ENCODE measurements around the gene PRKG1. TPM values are rescaled to one million over a fixed set of nuclear protein-coding genes. Genes with fewer than 3 reads are reported as not detected.

Gene PRKG1
- polyA plus RNA-seq, 1 donor (not counting 4 experiments of a cell fraction or from before 2014, with no cell fraction given) = 0.24 TPM

- Histone ChIP-seq H3K27ac (ENCODE audit: control insufficient read depth, insufficient read depth, low read length) (no peak overlapping the region), H3K36me3 (ENCODE audit: control insufficient read depth in 2 of 2, extremely low read depth in 1 of 2, insufficient read depth in 2 of 2, low read length in 2 of 2) (no peaks in the 10 kb centered on the region), H2AFZ (ENCODE audit: control insufficient read depth, low read length) (no peak overlapping the region), H3K79me2 (ENCODE audit: control insufficient read depth, insufficient read depth, low read length) (no peaks in the 10 kb centered on the region), H4K20me1 (ENCODE audit: control insufficient read depth, extremely low read depth, insufficient read depth, low read length) (no peaks in the 10 kb centered on the region), H3K4me2 (ENCODE audit: control insufficient read depth, extremely low read depth, insufficient read depth, low read depth, low read length) (no peak overlapping the region), H3K4me3 (ENCODE audit: control insufficient read depth in 2 of 3, extremely low read depth in 1 of 3, insufficient read depth in 2 of 3, low read depth in 1 of 3, low read length in 3 of 3) (no peak overlapping the region), H3K27me3 (ENCODE audit: control insufficient read depth, extremely low read depth, insufficient read depth, low read length) (no peaks in the 10 kb centered on the region), H3K9me1 (ENCODE audit: control insufficient read depth, extremely low read depth, insufficient read depth, low read length) (no peaks in the 10 kb centered on the region), H3K9ac (ENCODE audit: control insufficient read depth, extremely low read depth, insufficient read depth, low read length) (no peak overlapping the region), H3K9me3 (ENCODE audit: control insufficient read depth, low read depth, low read length) (no peaks in the 10 kb centered on the region), H3K4me1 (ENCODE audit: control insufficient read depth, extremely low read depth, insufficient read depth, low read length) (no peaks in the 10 kb centered on the region)
- FAIRE-seq (no peak), DNase-seq (ENCODE audit: low read depth, low spot score) (no peak)
- dilution Hi-C loops (cut with MboI; ENCODE audit: extremely low pct_ligation_motif_present, low sequenced_read_pairs) = no loop called here
- no peak for TF ChIP-seq EZH2 (IDR thresholded peaks at IDR 0.05; ENCODE audit: low read length)
- TF ChIP-seq, protein P1, sequence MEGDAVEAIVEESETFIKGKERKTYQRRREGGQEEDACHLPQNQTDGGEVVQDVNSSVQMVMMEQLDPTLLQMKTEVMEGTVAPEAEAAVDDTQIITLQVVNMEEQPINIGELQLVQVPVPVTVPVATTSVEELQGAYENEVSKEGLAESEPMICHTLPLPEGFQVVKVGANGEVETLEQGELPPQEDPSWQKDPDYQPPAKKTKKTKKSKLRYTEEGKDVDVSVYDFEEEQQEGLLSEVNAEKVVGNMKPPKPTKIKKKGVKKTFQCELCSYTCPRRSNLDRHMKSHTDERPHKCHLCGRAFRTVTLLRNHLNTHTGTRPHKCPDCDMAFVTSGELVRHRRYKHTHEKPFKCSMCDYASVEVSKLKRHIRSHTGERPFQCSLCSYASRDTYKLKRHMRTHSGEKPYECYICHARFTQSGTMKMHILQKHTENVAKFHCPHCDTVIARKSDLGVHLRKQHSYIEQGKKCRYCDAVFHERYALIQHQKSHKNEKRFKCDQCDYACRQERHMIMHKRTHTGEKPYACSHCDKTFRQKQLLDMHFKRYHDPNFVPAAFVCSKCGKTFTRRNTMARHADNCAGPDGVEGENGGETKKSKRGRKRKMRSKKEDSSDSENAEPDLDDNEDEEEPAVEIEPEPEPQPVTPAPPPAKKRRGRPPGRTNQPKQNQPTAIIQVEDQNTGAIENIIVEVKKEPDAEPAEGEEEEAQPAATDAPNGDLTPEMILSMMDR (optimal IDR thresholded peaks at IDR 0.05 in 1 of 3, IDR thresholded peaks at IDR 0.05 in 1 of 3, conservative IDR thresholded peaks at IDR 0.05 in 1 of 3; ENCODE audit: extremely low read depth in 1 of 3, insufficient read depth in 2 of 3, low read length in 3 of 3) = no peak
Measured at GRCh38 chr10:51961401-51961800, 887.1 kb downstream of the PRKG1 start.

DNA sequence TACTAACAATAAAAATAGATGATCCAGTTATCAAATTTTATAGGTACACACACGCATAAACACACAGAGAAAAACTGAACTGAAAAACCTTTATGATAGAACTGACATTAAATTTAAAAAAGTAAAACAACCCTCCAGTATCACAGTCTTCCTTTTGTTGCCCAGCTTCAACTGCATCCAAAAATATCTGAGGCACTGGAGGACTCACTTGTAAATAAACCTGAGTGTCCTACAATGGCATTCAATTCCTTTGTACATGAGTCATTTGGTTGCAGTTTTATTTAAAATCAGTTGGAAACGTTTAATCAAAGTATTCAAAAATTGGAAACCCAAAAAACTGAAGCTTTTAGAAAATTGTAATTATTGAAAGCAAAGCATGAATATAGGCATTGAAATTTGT is 890.3 kb downstream of the PRKG1 start:
- H3K9ac ChIP-seq (ENCODE audit: control insufficient read depth, extremely low read depth, insufficient read depth, low read length) = no peak overlapping the region
- no peak overlapping the region for H3K4me3 ChIP-seq (ENCODE audit: control insufficient read depth in 2 of 3, extremely low read depth in 1 of 3, insufficient read depth in 2 of 3, low read depth in 1 of 3, low read length in 3 of 3)
- no peak overlapping the region for H3K27ac ChIP-seq (ENCODE audit: control insufficient read depth, insufficient read depth, low read length)
- H4K20me1 ChIP-seq (ENCODE audit: control insufficient read depth, extremely low read depth, insufficient read depth, low read length) = no peaks in the 10 kb centered on the region
- no peaks in the 10 kb centered on the region for H3K9me1 ChIP-seq (ENCODE audit: control insufficient read depth, extremely low read depth, insufficient read depth, low read length)
- no peaks in the 10 kb centered on the region for H3K9me3 ChIP-seq (ENCODE audit: control insufficient read depth, low read depth, low read length)
- H2AFZ ChIP-seq (ENCODE audit: control insufficient read depth, low read length) = no peak overlapping the region
- no peaks in the 10 kb centered on the region for H3K4me1 ChIP-seq (ENCODE audit: control insufficient read depth, extremely low read depth, insufficient read depth, low read length)
- DNase-seq (ENCODE audit: low read depth, low spot score) (no peak), FAIRE-seq (no peak)
- no peaks in the 10 kb centered on the region for H3K27me3 ChIP-seq (ENCODE audit: control insufficient read depth, extremely low read depth, insufficient read depth, low read length)
- no peaks in the 10 kb centered on the region for H3K36me3 ChIP-seq (ENCODE audit: control insufficient read depth in 2 of 2, extremely low read depth in 1 of 2, insufficient read depth in 2 of 2, low read length in 2 of 2)
- TF ChIP-seq, protein P1 (optimal IDR thresholded peaks at IDR 0.05 in 1 of 3, IDR thresholded peaks at IDR 0.05 in 1 of 3, conservative IDR thresholded peaks at IDR 0.05 in 1 of 3; ENCODE audit: extremely low read depth in 1 of 3, insufficient read depth in 2 of 3, low read length in 3 of 3) = no peak
- TF ChIP-seq EZH2 (IDR thresholded peaks at IDR 0.05; ENCODE audit: low read length) = no peak
- dilution Hi-C loops (cut with MboI; ENCODE audit: extremely low pct_ligation_motif_present, low sequenced_read_pairs) = no loop called here
- H3K4me2 ChIP-seq (ENCODE audit: control insufficient read depth, extremely low read depth, insufficient read depth, low read depth, low read length) = no peak overlapping the region
- H3K79me2 ChIP-seq (ENCODE audit: control insufficient read depth, insufficient read depth, low read length) = no peaks in the 10 kb centered on the region

Measured in keratinocyte (primary cell).